ENCODE data around the gene CCDC12.
"Not testable (repeated sequence)": the region's sequence is repeated elsewhere in the genome, so short reads cannot be mapped to it uniquely, and the experiment has no call there.

Gene CCDC12

GRCh38 chr3:46916278-46916677 lies 60.3 kb downstream of the CCDC12 start:
- no peak overlapping the region for H3K4me3 ChIP-seq (ENCODE audit: low read depth, low read length)
- TF ChIP-seq, protein P1, sequence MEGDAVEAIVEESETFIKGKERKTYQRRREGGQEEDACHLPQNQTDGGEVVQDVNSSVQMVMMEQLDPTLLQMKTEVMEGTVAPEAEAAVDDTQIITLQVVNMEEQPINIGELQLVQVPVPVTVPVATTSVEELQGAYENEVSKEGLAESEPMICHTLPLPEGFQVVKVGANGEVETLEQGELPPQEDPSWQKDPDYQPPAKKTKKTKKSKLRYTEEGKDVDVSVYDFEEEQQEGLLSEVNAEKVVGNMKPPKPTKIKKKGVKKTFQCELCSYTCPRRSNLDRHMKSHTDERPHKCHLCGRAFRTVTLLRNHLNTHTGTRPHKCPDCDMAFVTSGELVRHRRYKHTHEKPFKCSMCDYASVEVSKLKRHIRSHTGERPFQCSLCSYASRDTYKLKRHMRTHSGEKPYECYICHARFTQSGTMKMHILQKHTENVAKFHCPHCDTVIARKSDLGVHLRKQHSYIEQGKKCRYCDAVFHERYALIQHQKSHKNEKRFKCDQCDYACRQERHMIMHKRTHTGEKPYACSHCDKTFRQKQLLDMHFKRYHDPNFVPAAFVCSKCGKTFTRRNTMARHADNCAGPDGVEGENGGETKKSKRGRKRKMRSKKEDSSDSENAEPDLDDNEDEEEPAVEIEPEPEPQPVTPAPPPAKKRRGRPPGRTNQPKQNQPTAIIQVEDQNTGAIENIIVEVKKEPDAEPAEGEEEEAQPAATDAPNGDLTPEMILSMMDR (IDR thresholded peaks at IDR 0.05; ENCODE audit: borderline replicate concordance, insufficient read depth, low read depth, low read length) = no peak

- H3K4me3 ChIP-seq (ENCODE audit: low read depth, low read length) = no peak overlapping the region
- TF ChIP-seq, protein P1 (IDR thresholded peaks at IDR 0.05; ENCODE audit: borderline replicate concordance, insufficient read depth, low read depth, low read length) = no peak
Observed at GRCh38 chr3:46915297-46915822, 61.2 kb downstream of the CCDC12 start.

- TF ChIP-seq, protein P1 (IDR thresholded peaks at IDR 0.05; ENCODE audit: borderline replicate concordance, insufficient read depth, low read depth, low read length) = no peak
- no peak overlapping the region for H3K4me3 ChIP-seq (ENCODE audit: low read depth, low read length)
Observed at GRCh38 chr3:46914849-46915248, 61.7 kb downstream of the CCDC12 start.

DNA sequence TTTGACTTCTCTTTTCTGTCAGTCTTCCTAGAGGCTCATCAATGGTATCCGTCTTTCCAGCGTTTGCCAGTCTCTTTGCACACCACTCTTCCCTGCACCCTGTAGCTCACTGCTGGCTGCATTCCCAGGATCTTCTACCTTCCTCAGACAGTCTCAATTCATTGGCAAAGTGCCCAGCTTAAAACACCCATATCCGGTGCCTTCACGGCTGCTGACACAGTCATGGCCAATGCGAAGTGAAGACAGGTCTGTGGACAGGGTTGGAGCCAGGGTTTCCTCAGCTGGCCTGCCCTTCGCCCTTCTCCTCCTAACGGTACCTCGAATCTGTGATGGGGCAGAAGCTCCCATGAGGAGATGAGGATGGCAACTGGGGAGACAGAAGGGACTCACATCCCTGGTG lies 62.9 kb downstream of the CCDC12 start:
- TF ChIP-seq, protein P1 (IDR thresholded peaks at IDR 0.05; ENCODE audit: borderline replicate concordance, insufficient read depth, low read depth, low read length) = no peak
- H3K4me3 ChIP-seq (ENCODE audit: low read depth, low read length) = no peak overlapping the region

- H3K4me3 ChIP-seq (ENCODE audit: low read depth, low read length) = no peak overlapping the region
- TF ChIP-seq, protein P1 (IDR thresholded peaks at IDR 0.05; ENCODE audit: borderline replicate concordance, insufficient read depth, low read depth, low read length) = no peak
Observed at GRCh38 chr3:46912986-46913385, 63.6 kb downstream of the CCDC12 start.

- not testable (repeated sequence) for H3K4me3 ChIP-seq (ENCODE audit: low read depth, low read length)
Observed at GRCh38 chr3:46910914-46911313, 65.6 kb downstream of the CCDC12 start.

- TF ChIP-seq, protein P1 (IDR thresholded peaks at IDR 0.05; ENCODE audit: borderline replicate concordance, insufficient read depth, low read depth, low read length) = no peak
- H3K4me3 ChIP-seq (ENCODE audit: low read depth, low read length) = no peak overlapping the region
Observed at GRCh38 chr3:46910166-46910760, 66.3 kb downstream of the CCDC12 start.

Data from GM12875 (cell line).